MCF 10A (cell line): ENCODE data around the gene PRLH. TPM values are rescaled to one million over a fixed set of nuclear protein-coding genes. Genes with fewer than 3 reads are reported as not detected.

ENCODE experiments used
- BruUV-seq: library from RNA; stranded (reverse); fragments of 400-500 nt; replicated peaks from 2 replicates; lab custom pipeline; 2021; lab: Mats Ljungman, UMichigan
- CTCF ChIA-PET: fragments of 300-600 bp; sonication (Branson Sonifier 250); formaldehyde crosslinking; extraction: SDS; loops from one replicate; lab custom pipeline; 2021; ENCODE audit warnings: antibody characterized with exemption, inconsistent platforms; lab: Yijun Ruan, JAX
- POLR2A ChIA-PET: fragments of 300-600, 350-650 bp; sonication (Branson Sonifier 250); formaldehyde crosslinking; extraction: SDS; loops from one replicate; lab custom pipeline; 2020; ENCODE audit warnings: antibody characterized with exemption, inconsistent platforms; lab: Yijun Ruan, JAX
- DNase-seq: peaks from one replicate; pipeline ENCODE4 v3.0.0-alpha.2; 2018; ENCODE audit not compliant: unreplicated experiment
- H3K27ac Mint-ChIP-seq: one replicate; pipeline ENCODE4 v1.8.0; 2022; ENCODE audit warnings: mild to moderate bottlenecking, low read depth, mixed read lengths; ENCODE audit not compliant: unreplicated experiment
- H3K27me3 Mint-ChIP-seq: one replicate; pipeline ENCODE4 v1.8.0; 2022; ENCODE audit warnings: mixed read lengths; ENCODE audit not compliant: insufficient read depth, unreplicated experiment
- H3K36me3 Mint-ChIP-seq: one replicate; pipeline ENCODE4 v1.8.0; 2022; ENCODE audit warnings: mild to moderate bottlenecking, moderate library complexity, mixed read lengths; ENCODE audit not compliant: insufficient read depth, unreplicated experiment
- H3K4me1 Mint-ChIP-seq: one replicate; pipeline ENCODE4 v1.8.0; 2022; ENCODE audit warnings: mixed read lengths; ENCODE audit not compliant: insufficient read depth, unreplicated experiment
- H3K4me3 Mint-ChIP-seq: one replicate; pipeline ENCODE4 v1.8.0; 2022; ENCODE audit warnings: mild to moderate bottlenecking, moderate library complexity, mixed read lengths; ENCODE audit not compliant: unreplicated experiment
- H3K9me3 Mint-ChIP-seq: one replicate; pipeline ENCODE4 v1.8.0; 2022; ENCODE audit warnings: mixed read lengths; ENCODE audit not compliant: unreplicated experiment
- CTCF ChIP-seq: fragments of 200-600 bp; IDR thresholded peaks from one replicate; pipeline ENCODE4 v1.8.0; 2022; ENCODE audit warnings: antibody characterized with exemption, mild to moderate bottlenecking; ENCODE audit not compliant: unreplicated experiment
- intact Hi-C: fragments of 100-400 bp; cut with micrococcal nuclease; formaldehyde crosslinking; loops from 2 replicates; pipeline ENCODE4 v1.14.1; 2022
- total RNA-seq: library from RNA; stranded (reverse); gene quantifications from 2 replicates; pipeline ENCODE4 v1.2.3, GENCODE V29; 2022

The PRLH gene
- total RNA-seq, 1 experiment from 2014 or later: not detected

DNA sequence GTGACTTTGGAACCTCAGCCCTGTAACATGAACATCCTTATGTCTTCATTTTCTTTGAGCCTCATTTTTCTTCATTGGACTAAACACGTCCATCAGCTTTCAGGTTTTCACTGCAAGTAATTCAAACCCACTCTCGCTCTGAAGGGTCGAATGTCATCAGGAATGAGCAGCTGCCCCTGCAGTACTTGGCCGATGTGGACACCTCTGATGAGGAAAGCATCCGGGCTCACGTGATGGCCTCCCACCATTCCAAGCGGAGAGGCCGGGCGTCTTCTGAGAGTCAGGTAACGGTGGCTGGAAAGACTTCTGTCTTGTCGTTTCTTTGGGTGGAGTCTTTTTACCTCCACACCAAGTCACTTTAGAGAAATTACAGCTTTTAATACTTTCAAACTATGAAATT is 39.1 kb upstream of the PRLH start:
- no TSS peak for BruUV-seq
- Mint-ChIP-seq H3K4me1 (no peaks in the 10 kb centered on the region), H3K4me3 (no peak overlapping the region), H3K36me3 (peaks cover 11% of the 10 kb centered on the region), H3K27me3 (no peaks in the 10 kb centered on the region), H3K27ac (no peak overlapping the region), H3K9me3 (no peaks in the 10 kb centered on the region)
- TF ChIP-seq CTCF: no peak
- ChIA-PET CTCF (interaction anchor here (0.7 to 2.0 kb wide), 3 partner anchors 14 to 45 kb away, joined by 3 to 6 read pairs (median 3); no protein-coding TSS in a partner anchor), POLR2A (no interaction called here)
- intact Hi-C loops: no loop called here
- DNase-seq: no peak

GRCh38 chr2:237527766-237528165 is 38.6 kb upstream of the PRLH start:
- H3K27me3 Mint-ChIP-seq: no peaks in the 10 kb centered on the region
- no peak overlapping the region for H3K27ac Mint-ChIP-seq
- no peaks in the 10 kb centered on the region for H3K9me3 Mint-ChIP-seq
- no peaks in the 10 kb centered on the region for H3K4me1 Mint-ChIP-seq
- H3K36me3 Mint-ChIP-seq: peaks cover 14% of the 10 kb centered on the region
- intact Hi-C loops: no loop called here
- no peak for DNase-seq
- ChIA-PET CTCF (interaction anchor here (0.6 to 2.0 kb wide), 3 partner anchors 43 to 176 kb away, joined by 3 to 6 read pairs (median 3); no protein-coding TSS in a partner anchor), POLR2A (no interaction called here)
- H3K4me3 Mint-ChIP-seq: no peak overlapping the region
- BruUV-seq: no TSS peak
- no peak for TF ChIP-seq CTCF

- no peak for TF ChIP-seq CTCF
- H3K9me3 Mint-ChIP-seq: no peaks in the 10 kb centered on the region
- BruUV-seq: no TSS peak
- ChIA-PET POLR2A (no interaction called here), CTCF (interaction anchor here (0.6 to 2.1 kb wide), 5 partner anchors 8 to 110 kb away, joined by 3 to 14 read pairs (median 4); no protein-coding TSS in a partner anchor)
- intact Hi-C loops: no loop called here
- H3K36me3 Mint-ChIP-seq: peaks cover 23% of the 10 kb centered on the region
- no peaks in the 10 kb centered on the region for H3K4me1 Mint-ChIP-seq
- no peaks in the 10 kb centered on the region for H3K27me3 Mint-ChIP-seq
- H3K27ac Mint-ChIP-seq: no peak overlapping the region
- no peak overlapping the region for H3K4me3 Mint-ChIP-seq
- DNase-seq: no peak
Observed at GRCh38 chr2:237529452-237530402, 36.6 kb upstream of the PRLH start.
